ENCODE data around the gene ATP11C.

Gene ATP11C

GRCh38 chrX:139881572-139881971 lies 51.3 kb downstream of the ATP11C start:
- no peak overlapping the region for H3K4me3 ChIP-seq (ENCODE audit: low read depth, low read length)
- no peak for DNase-seq (ENCODE audit: low read depth, low spot score)
- no peak for TF ChIP-seq CTCF (IDR thresholded peaks at IDR 0.05; ENCODE audit: insufficient read depth, low read length, missing control alignments)
- ChIA-PET POLR2A (no interaction called here), CTCF (no interaction called here)

- no peak overlapping the region for H3K4me3 ChIP-seq (ENCODE audit: low read depth, low read length)
- DNase-seq (ENCODE audit: low read depth, low spot score) = no peak
- TF ChIP-seq CTCF (IDR thresholded peaks at IDR 0.05; ENCODE audit: insufficient read depth, low read length, missing control alignments) = no peak
- ChIA-PET POLR2A (no interaction called here), CTCF (no interaction called here)
These were observed 51.7 kb downstream of the ATP11C start for GRCh38 chrX:139881130-139881529.

- CTCF ChIA-PET = no interaction called here
- no peak for DNase-seq (ENCODE audit: low read depth, low spot score)
- no peak for TF ChIP-seq CTCF (IDR thresholded peaks at IDR 0.05; ENCODE audit: insufficient read depth, low read length, missing control alignments)
These were observed 55.0 kb downstream of the ATP11C start for GRCh38 chrX:139877710-139878414.

GRCh38 chrX:139875841-139876240 lies 57.0 kb downstream of the ATP11C start:
- TF ChIP-seq CTCF (IDR thresholded peaks at IDR 0.05; ENCODE audit: insufficient read depth, low read length, missing control alignments) = no peak
- ChIA-PET CTCF (no interaction called here), POLR2A (no interaction called here)
- H3K4me3 ChIP-seq (ENCODE audit: low read depth, low read length) = no peak overlapping the region
- DNase-seq (ENCODE audit: low read depth, low spot score) = no peak

More at GRCh38 chrX:139877710-139878414, 55.0 kb downstream of the ATP11C start:
- POLR2A ChIA-PET = no interaction called here
- H3K4me3 ChIP-seq (ENCODE audit: low read depth, low read length) = no peak overlapping the region

GRCh38 chrX:139869796-139870195 lies 63.1 kb downstream of the ATP11C start:
- POLR2A ChIA-PET = no interaction called here

GRCh38 chrX:139864640-139865039 lies 68.2 kb downstream of the ATP11C start:
- DNase-seq (ENCODE audit: low read depth, low spot score) = no peak
- no peak for TF ChIP-seq CTCF (IDR thresholded peaks at IDR 0.05; ENCODE audit: insufficient read depth, low read length, missing control alignments)
- no peak overlapping the region for H3K4me3 ChIP-seq (ENCODE audit: low read depth, low read length)
- ChIA-PET CTCF (interaction anchor here (0.9 kb wide), 1 partner anchor 32 kb away, joined by 3 read pairs; no protein-coding TSS in a partner anchor), POLR2A (no interaction called here)

More at GRCh38 chrX:139869796-139870195, 63.1 kb downstream of the ATP11C start:
- TF ChIP-seq CTCF (IDR thresholded peaks at IDR 0.05; ENCODE audit: insufficient read depth, low read length, missing control alignments) = no peak
- no peak for DNase-seq (ENCODE audit: low read depth, low spot score)
- no peak overlapping the region for H3K4me3 ChIP-seq (ENCODE audit: low read depth, low read length)
- CTCF ChIA-PET = no interaction called here
